ENCODE data around the gene MTCL3.

The MTCL3 gene

DNA sequence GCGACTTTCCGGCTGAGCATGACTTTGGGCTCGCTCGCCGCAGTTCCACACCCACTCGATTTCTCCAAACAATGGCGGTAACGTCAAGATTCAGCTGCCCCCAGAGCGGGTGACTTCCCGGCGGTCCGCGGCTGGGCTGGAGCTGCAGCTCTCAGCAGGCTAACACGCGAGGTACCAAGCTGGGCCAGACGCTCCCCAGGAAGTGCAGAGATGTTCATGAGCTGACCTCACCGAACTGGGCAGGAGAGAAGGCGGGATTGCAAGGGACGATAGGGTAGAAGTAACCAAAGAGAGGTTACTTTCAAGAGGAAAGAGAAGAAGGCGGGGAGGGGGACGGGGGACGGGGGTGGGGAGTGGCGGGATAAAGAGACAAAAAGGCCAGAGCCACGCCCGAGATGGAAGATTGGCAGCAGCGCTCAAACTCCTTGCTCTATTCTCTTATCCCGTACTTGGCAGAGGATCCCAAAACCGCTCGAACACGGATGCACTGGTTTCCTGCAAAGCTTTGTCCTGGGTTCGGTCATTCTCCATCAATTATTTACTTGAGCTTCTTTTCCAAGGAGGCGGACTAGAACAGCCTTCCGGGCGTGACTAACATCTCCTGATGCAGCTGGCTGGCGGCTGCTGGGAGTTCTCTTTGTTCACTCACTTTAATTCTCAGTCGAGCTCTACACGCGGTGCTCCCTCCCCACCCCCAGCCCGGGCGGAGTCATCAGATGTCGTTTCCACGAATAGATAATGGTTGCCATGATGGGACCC is at the start of gene MTCL3:
Gene MTCL3 (minus strand): TSS at position 626 of the 759 bp plus-strand sequence.
- in situ Hi-C loops (cut with HindIII; ENCODE audit: low sequenced_read_pairs) = no loop called here
- DNase-seq (ENCODE audit: low spot score) = peak; percentile 76

DNA sequence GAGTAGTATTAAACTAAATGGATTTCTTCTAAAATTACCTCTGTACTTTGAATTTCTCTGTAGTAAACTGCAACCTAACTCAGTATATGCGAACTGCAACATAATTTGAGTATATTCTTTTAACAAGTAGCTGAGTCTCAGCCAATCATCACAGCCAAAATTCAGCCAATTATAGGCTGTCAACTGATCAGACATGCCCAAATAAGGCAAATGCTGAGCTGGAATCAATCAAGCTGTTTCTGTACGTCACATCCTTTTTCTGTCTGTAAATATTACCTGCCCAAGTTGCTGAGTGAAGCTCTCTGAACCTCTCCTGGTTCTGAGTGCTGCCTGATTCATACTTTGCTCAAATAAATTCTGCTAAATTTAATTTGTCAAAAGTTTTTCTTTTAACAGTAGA is 48.3 kb upstream of the MTCL3 start:
- DNase-seq (ENCODE audit: low spot score) = no peak
- in situ Hi-C loops (cut with HindIII; ENCODE audit: low sequenced_read_pairs) = no loop called here

DNA sequence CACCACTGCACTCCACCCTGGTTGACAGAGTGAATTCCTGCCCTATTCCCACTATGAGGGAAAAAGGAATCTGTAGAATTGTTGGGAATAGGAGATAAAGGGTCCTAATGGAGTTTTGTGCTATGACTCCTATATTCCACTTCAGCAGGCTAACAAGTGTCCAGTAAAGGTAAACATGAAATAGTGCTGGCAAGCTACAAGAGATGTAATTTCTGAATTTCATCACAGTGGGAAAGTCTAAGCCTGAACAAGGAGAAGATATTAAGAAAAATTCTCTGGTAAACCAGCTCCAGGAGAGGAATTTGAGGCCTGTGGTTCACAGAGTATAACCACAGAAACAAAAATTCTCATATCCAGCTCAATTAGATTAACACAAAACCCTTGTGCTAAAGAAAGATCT is 47.5 kb upstream of the MTCL3 start:
- in situ Hi-C loops (cut with HindIII; ENCODE audit: low sequenced_read_pairs) = no loop called here
- no peak for DNase-seq (ENCODE audit: low spot score)

DNA sequence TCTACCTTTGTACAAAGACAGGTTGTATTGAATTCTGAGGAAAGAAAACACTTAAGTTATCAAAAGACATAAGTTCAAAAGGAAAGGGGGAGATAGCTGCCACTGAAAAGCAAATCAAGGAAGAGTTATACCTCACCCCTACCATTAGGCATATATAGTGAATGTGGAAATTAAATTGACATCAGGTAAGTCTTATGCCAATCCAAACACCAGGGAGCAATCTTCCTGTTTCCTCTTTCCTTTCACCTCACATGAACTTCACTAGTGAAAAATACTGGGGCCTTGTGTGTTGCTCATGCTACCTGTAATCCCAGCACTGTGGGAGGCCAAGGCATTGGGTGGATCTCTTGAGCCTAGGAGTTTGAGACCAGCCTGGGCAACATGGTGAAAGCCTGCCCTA is 47.0 kb upstream of the MTCL3 start:
- in situ Hi-C loops (cut with HindIII; ENCODE audit: low sequenced_read_pairs) = no loop called here
- DNase-seq (ENCODE audit: low spot score) = no peak

DNA sequence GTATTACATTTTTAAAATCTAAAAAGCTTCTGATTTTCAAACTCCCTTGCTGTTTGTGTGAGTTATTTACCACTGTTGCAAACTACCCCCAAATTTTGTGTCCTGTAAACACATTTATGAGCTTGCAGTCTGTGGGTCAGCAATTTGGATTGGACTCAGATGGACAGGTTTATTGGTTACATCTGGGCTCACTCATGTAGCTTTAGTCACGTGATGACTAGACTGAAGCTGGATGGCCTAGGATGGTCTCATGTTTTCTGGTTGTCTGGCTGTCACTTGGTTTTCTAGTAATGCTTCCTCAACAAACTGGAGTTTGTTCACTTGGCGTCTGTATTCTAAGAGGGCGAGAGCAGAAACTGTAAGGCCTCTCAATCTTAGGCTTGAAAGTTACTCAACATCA is 45.6 kb upstream of the MTCL3 start:
- DNase-seq (ENCODE audit: low spot score) = no peak
- in situ Hi-C loops (cut with HindIII; ENCODE audit: low sequenced_read_pairs) = no loop called here

DNA sequence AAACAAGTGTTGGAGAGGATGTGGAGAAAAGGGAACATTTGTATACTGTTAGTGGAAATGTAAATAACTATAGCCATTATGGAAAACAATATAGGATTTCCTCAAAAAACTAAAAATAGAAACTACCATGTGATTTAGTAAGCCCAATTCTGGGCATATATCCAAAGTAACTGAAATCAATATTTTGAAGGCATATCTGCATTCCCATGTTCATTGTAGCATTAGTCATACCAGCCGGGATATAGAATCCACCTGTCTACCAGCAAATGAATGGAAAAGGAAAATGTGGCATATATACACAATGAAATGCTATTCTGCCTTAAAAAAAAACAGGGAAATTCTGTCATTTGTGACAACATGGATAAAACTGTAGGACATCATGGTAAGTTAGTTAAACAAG is 42.5 kb upstream of the MTCL3 start:
- in situ Hi-C loops (cut with HindIII; ENCODE audit: low sequenced_read_pairs) = no loop called here
- no peak for DNase-seq (ENCODE audit: low spot score)

DNA sequence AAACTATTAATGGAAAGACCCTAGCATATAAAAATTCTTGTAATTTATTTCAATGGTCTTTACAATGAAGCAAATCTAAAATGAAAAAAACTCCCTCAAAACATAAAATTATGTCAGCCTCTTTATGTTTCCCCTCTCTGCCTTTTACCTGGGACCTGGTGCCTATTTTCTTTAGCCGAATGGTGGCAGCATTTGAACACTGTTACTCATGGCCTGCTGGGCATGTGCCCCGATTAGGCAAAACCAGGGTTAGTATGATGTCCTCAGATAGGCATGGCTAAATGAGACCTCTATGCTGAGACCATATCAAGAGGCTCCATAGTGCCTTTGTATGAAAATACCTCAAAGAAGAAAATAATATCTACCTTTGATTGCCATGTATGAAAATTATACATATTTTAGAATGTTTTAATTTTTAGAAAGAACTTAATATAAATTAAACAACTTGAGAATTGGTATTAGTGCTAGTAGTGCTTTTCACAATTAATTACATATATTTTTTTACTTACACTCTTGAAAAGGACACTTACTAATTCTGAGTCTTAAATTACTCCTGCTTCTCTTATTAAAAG is 35.4 kb upstream of the MTCL3 start:
- peak; percentile 20 for DNase-seq (ENCODE audit: low spot score)
- in situ Hi-C loops (cut with HindIII; ENCODE audit: low sequenced_read_pairs) = no loop called here

DNA sequence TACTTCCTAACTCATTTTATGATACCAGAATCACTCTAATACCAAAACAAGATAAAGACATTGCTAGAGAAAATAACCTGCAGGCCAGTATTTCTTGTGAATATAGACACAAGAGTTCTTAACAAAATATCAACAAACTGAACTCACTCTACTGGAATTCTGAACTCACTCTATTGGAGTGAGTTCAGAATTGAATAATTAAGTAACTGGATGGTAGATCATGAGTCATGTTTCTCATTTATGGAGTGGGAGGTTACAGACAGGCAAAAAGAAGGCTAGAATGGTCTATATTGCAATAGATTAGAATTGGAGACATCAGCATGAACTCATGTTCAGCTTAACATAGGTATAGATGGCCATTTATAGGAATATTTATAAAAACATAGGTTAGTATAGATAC is 31.3 kb upstream of the MTCL3 start:
- DNase-seq (ENCODE audit: low spot score) = no peak
- in situ Hi-C loops (cut with HindIII; ENCODE audit: low sequenced_read_pairs) = no loop called here

DNA sequence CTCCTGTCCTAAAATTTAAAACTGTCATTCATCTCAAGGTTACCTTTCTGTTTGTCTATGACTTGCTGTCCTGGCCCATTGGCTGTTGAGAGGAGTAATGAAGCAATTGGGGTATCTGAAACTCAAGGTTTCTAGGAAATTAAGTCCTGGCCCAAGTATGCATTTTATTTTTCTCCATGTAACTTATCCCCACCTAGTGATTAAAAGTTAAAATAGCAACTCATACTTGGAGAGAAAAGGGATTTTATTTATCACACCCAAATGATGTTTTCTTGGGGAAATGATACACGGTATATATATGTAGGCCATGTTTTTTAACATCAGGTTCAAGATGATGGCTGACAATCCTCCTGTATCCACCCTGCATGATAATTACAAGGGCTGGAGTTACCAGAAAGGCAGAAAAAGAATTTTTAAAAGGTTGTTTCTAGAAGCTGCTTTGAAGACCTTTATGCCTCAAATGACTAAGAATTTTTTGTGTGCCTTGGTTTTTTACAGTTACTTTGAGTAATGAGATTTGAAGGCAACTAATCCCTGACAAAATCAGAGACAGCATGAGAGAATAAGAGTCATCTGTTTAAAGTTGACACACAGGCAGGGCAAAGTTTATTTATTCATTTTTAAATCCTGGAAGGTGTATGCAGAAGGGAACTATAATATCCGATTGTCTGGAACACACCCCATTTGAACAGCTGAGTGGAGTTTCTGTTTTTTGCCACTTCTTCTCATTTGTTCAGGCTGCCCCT is 28.9 kb upstream of the MTCL3 start:
- in situ Hi-C loops (cut with HindIII; ENCODE audit: low sequenced_read_pairs) = no loop called here

DNA sequence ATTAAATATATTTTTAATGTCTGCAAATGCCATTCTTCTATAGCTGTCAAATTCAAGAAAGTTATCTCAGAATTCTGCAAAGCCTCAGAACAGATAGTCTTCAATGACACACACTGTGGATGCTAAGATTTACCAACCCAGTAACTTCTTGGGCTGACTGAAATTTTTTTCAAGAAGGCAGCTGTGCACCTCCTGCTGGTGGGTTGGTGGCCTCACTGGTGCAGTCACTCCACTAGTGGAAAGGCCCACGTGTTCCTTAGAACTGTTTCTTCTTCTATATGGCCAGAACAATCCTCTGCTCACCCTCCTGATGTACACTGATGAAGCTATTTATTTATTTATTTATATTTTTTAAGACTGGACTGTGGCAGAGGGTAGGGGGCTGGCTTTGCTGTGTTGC is 28.1 kb upstream of the MTCL3 start:
- in situ Hi-C loops (cut with HindIII; ENCODE audit: low sequenced_read_pairs) = no loop called here

More for the DNA sequence above, 28.9 kb upstream of the MTCL3 start:
- DNase-seq (ENCODE audit: low spot score) = peak; percentile 9

DNA sequence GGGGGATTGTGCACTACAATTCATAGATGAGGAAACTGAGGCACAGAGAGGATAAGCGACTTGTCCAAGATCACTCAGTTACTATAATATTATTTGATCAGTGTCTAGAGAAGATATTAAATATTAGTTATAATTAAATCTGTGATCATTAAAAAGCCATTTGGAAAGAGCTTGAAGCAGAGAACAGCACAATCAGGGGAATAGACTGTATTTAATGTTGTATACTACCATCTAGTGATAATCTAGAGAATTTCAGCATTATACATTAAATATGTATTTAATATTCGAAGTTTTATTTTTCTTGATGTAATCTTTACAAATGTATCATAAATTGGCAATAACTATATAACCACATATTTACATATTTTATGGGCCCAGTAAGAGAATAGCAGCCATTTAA is 20.1 kb upstream of the MTCL3 start:
- in situ Hi-C loops (cut with HindIII; ENCODE audit: low sequenced_read_pairs) = no loop called here
- DNase-seq (ENCODE audit: low spot score) = peak; percentile 35

More for the DNA sequence above, 28.1 kb upstream of the MTCL3 start:
- no peak for DNase-seq (ENCODE audit: low spot score)

DNA sequence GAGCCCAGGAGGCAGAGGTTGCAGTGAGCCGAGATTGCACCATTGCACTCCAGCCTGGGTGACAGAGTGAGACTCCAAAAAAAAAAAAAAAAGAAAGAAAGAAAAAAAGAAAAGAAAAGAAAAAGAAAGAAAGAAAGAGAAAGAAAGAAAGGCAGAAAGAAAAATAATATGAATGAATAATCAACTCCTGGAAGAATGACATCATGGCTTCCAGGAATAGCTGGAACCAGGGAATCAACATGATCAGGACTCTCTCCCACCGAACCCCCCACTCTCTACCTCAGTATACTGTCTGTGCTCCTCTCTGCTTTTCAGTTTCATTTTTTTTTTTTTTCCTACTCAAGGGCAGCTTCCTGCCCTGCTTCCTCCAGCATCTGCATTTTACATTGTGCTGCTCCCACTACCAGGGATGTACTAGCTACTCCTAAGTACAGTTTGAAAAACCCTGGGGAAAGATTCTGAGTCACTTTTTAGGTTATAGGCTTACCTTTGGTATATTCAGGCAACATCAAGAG is 19.7 kb upstream of the MTCL3 start:
- in situ Hi-C loops (cut with HindIII; ENCODE audit: low sequenced_read_pairs) = no loop called here
- no peak for DNase-seq (ENCODE audit: low spot score)

DNA sequence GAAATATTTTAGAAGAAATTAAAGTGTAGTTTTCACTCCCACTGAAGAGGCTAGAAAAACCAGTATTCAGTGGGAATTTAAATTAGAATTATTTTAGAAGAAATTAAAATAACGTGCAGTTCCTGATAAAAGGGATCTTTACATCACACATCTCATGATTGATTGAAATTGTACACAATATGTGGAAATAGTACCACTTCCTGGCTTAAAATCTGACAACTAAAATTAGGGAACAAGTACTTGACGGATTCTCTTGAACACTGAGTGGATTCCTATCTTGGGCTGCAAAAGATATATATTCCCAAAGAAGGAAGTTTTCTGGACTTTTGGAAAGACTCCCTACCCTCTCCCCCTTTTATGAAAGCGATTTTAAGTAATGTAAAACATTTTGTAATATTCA is 14.6 kb upstream of the MTCL3 start:
- no peak for DNase-seq (ENCODE audit: low spot score)
- in situ Hi-C loops (cut with HindIII; ENCODE audit: low sequenced_read_pairs) = no loop called here

DNA sequence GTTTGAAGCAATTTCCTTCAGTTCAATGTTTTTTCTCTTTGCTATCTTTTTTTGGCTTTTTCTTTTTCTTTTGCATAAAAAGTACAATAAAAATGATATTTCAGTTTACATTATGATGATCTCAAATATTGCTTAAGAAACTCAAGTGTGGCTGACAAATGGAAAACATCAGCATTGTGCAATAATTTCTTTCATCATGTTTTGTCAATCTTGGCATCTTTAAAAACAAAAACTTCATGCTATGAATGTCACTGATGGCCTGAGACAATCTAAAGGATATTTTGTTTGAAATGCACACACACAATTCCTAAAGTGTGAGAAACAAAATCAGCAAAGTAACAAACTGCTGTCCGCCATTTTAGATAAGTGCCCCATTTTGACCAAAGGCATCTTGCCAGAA is 13.9 kb upstream of the MTCL3 start:
- no peak for DNase-seq (ENCODE audit: low spot score)
- in situ Hi-C loops (cut with HindIII; ENCODE audit: low sequenced_read_pairs) = no loop called here

DNA sequence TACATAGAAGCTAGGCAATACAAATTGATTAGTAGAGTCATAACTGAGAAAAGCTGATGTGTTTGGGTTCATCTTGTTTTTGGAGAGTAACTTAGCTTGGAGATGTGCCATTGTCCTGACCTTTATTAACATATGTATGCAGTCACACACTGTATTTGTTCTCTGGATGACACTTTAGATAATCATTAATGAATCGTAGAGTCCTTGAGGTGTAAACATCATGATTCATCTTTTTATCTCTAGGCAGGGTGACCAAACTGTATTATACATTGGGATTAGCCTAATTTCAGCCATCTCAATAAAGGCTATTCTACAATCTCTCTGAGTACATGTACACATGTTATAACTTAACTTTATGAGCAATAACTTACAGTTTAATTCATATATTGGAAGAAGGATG is 3.6 kb upstream of the MTCL3 start:
- in situ Hi-C loops (cut with HindIII; ENCODE audit: low sequenced_read_pairs) = no loop called here
- DNase-seq (ENCODE audit: low spot score) = no peak

DNA sequence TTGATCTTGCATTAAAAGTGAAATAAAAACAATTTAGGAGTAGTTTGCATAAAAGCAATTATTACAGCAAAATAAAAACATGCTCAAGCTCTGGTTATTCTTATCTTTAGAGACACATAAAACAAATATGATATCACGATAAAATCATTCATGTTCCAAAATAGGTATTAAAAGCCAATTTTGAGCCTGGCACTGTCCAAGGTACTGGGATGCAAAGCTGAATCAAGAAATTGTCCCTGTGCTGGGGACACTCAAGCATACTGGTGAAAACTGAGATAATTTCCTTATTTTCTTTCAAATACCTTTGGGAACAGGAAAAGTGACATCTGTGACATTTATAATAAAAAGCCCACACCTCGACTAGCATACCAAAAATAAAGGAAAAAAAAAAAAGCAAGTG is 931 bp upstream of the MTCL3 start:
- no peak for DNase-seq (ENCODE audit: low spot score)

DNA sequence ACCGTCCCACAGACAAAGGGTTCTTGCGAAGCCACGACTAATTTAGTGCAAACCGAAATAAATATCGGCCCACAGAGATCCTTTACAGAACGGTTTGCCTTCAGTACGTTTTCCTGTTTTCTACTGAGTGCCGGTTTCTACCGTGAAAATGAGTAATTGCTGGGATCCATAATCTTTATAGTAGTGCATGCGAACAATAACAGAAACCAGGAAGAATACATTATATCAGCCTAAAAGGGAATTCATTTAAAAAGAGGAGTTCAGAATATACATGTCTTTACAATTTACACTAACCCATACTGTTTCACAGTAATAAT is 292 bp upstream of the MTCL3 start:
- in situ Hi-C loops (cut with HindIII; ENCODE audit: low sequenced_read_pairs) = no loop called here
- DNase-seq (ENCODE audit: low spot score) = no peak

More for the DNA sequence above, 931 bp upstream of the MTCL3 start:
- in situ Hi-C loops (cut with HindIII; ENCODE audit: low sequenced_read_pairs) = no loop called here

DNA sequence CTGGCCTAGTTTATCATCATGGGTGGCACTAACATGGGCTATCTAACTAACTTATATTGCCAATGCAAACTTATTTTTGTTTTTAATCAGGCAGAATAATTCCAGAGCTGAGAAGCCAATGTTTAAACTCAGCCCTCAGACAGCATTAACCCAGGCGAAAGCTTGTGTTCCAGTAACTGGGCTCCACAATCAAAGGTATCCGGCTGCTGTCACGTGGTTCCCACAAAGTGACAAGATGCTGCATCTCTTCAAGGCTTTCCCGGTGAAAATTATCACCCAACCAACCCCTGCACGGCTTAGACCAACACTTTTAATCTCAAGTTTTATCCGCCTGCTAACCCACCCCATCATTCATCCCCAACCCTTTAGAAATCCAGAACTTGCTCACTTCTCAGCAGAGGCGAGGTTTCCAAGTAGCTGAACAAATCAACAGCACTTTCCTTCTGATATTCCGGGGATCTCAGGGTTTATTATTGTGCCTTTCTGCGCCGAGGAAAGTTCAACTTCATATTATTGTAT is 885 bp downstream of the MTCL3 start:
- in situ Hi-C loops (cut with HindIII; ENCODE audit: low sequenced_read_pairs) = no loop called here
- DNase-seq (ENCODE audit: low spot score) = peak; percentile 67

DNA sequence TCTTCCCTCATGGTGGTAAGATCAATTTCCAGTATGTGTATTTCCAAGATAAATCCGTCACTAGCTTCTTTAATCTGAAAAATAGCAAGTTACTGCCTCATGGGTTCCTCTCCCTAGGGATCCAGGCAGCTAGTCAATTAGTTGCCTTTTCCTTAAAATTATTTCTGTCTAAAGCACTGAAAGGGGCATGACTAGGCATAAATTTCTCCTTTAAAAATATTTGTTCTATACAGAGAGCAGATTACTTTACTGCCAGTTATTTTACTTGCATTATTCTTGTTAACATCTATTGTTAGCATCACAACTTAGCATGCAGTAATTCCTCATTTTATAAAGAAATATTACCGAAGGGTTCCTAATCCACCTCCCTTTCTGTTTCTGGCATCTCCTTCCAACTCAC is 1.4 kb downstream of the MTCL3 start:
- DNase-seq (ENCODE audit: low spot score) = no peak
- in situ Hi-C loops (cut with HindIII; ENCODE audit: low sequenced_read_pairs) = no loop called here

DNA sequence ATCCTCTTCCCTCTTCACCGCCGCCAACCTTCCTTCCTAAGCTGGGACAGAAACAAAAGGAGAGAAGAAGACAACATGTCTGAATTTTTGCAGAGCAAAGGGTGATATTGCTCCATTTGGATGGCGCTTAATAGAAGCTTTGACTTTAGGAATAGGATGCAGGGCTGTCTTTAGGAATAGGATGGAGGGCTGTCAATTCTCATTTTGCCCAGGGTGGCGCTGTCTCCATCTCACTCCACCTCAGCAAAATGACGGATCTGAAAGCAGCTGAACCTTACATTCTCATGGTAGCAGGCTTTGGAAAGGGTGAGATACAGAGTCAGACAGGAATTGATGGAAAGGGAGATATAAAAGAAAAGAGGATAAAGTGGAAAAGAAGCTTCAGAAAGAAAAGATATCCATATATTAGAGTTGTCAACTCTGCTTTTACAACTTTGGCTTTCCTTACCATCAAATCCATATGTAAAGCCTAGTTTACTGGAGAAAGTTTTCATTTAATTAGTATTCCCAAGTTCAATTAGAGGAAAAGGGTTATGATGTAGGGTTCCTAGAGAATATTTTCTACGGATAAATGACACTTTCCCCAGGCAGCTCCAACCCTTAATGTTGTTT is 2.4 kb downstream of the MTCL3 start:
- DNase-seq (ENCODE audit: low spot score) = peak; percentile 91
- in situ Hi-C loops (cut with HindIII; ENCODE audit: low sequenced_read_pairs) = no loop called here
